WTC11 (cell line): ENCODE measurements around the gene MET.

Experiments
- ELF4 ChIP-seq: sonication (generic); formaldehyde crosslinking; IDR thresholded peaks from 2 replicates; pipeline ENCODE4 v1.8.1; 2022; ENCODE audit warnings: low read depth, mild to moderate bottlenecking, moderate library complexity, missing genetic modification reagents
- TCF7 ChIP-seq: sonication (generic); formaldehyde crosslinking; IDR thresholded peaks from 2 replicates; pipeline ENCODE4 v1.8.0; 2022; ENCODE audit warnings: mild to moderate bottlenecking, low read depth, missing genetic modification reagents, moderate library complexity
- TF ChIP-seq, protein P1 (sequence below): fragments of 200-600 bp; IDR thresholded peaks from 2 replicates; pipeline ENCODE4 v1.8.0; 2022; ENCODE audit warnings: antibody characterized with exemption
- TF ChIP-seq, protein P2 (sequence below): sonication (generic); formaldehyde crosslinking; IDR thresholded peaks from 2 replicates; pipeline ENCODE4 v1.8.1; 2022; ENCODE audit warnings: low read depth, missing genetic modification reagents, borderline replicate concordance

DNA sequence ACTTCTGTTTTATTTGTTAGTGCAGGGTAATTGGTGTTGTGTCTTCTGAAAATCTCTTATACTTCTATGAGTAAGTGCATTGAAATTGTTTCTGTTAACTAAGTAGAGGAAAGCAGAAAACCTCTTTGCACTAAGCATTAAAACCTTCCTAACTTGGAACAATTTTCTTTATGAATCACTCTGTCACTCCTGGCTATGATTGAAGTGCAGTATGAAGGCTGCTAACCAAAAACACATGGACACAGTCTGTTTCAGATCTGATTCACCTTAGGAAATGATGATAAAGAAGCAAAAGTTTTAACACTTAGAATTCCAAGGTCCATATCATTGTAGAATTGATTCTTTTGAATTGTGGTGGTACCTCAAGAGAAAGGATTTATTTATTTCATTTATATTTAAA lies 41.9 kb downstream of the MET start:
- TF ChIP-seq, protein P1, sequence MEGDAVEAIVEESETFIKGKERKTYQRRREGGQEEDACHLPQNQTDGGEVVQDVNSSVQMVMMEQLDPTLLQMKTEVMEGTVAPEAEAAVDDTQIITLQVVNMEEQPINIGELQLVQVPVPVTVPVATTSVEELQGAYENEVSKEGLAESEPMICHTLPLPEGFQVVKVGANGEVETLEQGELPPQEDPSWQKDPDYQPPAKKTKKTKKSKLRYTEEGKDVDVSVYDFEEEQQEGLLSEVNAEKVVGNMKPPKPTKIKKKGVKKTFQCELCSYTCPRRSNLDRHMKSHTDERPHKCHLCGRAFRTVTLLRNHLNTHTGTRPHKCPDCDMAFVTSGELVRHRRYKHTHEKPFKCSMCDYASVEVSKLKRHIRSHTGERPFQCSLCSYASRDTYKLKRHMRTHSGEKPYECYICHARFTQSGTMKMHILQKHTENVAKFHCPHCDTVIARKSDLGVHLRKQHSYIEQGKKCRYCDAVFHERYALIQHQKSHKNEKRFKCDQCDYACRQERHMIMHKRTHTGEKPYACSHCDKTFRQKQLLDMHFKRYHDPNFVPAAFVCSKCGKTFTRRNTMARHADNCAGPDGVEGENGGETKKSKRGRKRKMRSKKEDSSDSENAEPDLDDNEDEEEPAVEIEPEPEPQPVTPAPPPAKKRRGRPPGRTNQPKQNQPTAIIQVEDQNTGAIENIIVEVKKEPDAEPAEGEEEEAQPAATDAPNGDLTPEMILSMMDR, result no peak
- TF ChIP-seq TCF7 (CRISPR knock-in tag) (no peak), ELF4 (CRISPR knock-in tag) (no peak)
- TF ChIP-seq, protein P2, sequence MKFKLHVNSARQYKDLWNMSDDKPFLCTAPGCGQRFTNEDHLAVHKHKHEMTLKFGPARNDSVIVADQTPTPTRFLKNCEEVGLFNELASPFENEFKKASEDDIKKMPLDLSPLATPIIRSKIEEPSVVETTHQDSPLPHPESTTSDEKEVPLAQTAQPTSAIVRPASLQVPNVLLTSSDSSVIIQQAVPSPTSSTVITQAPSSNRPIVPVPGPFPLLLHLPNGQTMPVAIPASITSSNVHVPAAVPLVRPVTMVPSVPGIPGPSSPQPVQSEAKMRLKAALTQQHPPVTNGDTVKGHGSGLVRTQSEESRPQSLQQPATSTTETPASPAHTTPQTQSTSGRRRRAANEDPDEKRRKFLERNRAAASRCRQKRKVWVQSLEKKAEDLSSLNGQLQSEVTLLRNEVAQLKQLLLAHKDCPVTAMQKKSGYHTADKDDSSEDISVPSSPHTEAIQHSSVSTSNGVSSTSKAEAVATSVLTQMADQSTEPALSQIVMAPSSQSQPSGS (CRISPR knock-in tag), result no peak
